GM18861 (cell line): ENCODE measurements around the gene ZAR1.

Experiments used
- ATAC-seq: cut with Tn5 transposase; IDR thresholded peaks from one replicate; pipeline ENCODE4 v1.9.1; 2021; ENCODE audit not compliant: unreplicated experiment

ZAR1 gene

GRCh38 chr4:48489683-48490011 lies 405 bp upstream of the ZAR1 start:
- no peak for ATAC-seq

- no peak for ATAC-seq
These were observed 845 bp downstream of the ZAR1 start for GRCh38 chr4:48490680-48491513.

GRCh38 chr4:48491514-48492176 lies 1.6 kb downstream of the ZAR1 start:
- no peak for ATAC-seq

GRCh38 chr4:48493452-48494100 lies 3.5 kb downstream of the ZAR1 start:
- ATAC-seq, result no peak

- ATAC-seq, result no peak
These were observed 5.9 kb downstream of the ZAR1 start for GRCh38 chr4:48495941-48496340.

GRCh38 chr4:48498895-48499294 lies 8.8 kb downstream of the ZAR1 start:
- ATAC-seq, result no peak

- ATAC-seq, result peak; percentile 75
These were observed 9.6 kb downstream of the ZAR1 start for GRCh38 chr4:48499551-48500066.

- ATAC-seq, result no peak
These were observed 13.4 kb downstream of the ZAR1 start for GRCh38 chr4:48503233-48504025.

- ATAC-seq, result no peak
These were observed 13.9 kb downstream of the ZAR1 start for GRCh38 chr4:48504026-48504330.

GRCh38 chr4:48504352-48504751 lies 14.3 kb downstream of the ZAR1 start:
- ATAC-seq, result no peak

- ATAC-seq, result no peak
These were observed 16.7 kb downstream of the ZAR1 start for GRCh38 chr4:48506716-48507115.

- no peak for ATAC-seq
These were observed 19.5 kb downstream of the ZAR1 start for GRCh38 chr4:48509543-48509942.

GRCh38 chr4:48518143-48518542 lies 28.1 kb downstream of the ZAR1 start:
- ATAC-seq, result no peak

GRCh38 chr4:48526406-48526805 lies 36.4 kb downstream of the ZAR1 start:
- ATAC-seq, result no peak

- no peak for ATAC-seq
These were observed 48.3 kb downstream of the ZAR1 start for GRCh38 chr4:48538358-48538757.

GRCh38 chr4:48539597-48539996 lies 49.5 kb downstream of the ZAR1 start:
- no peak for ATAC-seq

GRCh38 chr4:48542888-48543287 lies 52.8 kb downstream of the ZAR1 start:
- ATAC-seq, result no peak

GRCh38 chr4:48543796-48544195 lies 53.7 kb downstream of the ZAR1 start:
- no peak for ATAC-seq
